HG03139 (cell line): ENCODE measurements around the gene TDRD3.

Experiments used
- ATAC-seq: cut with Tn5 transposase; IDR thresholded peaks from one replicate; pipeline ENCODE4 v1.9.1; 2021; ENCODE audit not compliant: unreplicated experiment

TDRD3 gene

GRCh38 chr13:60448907-60449510 is 52.0 kb downstream of the TDRD3 start:
- no peak for ATAC-seq

GRCh38 chr13:60453490-60453889 is 56.5 kb downstream of the TDRD3 start:
- no peak for ATAC-seq

GRCh38 chr13:60454425-60454824 is 57.4 kb downstream of the TDRD3 start:
- no peak for ATAC-seq

GRCh38 chr13:60463787-60464186 is 66.8 kb downstream of the TDRD3 start:
- no peak for ATAC-seq

GRCh38 chr13:60467098-60467497 is 70.1 kb downstream of the TDRD3 start:
- no peak for ATAC-seq

- no peak for ATAC-seq
Observed at GRCh38 chr13:60479273-60479672, 82.3 kb downstream of the TDRD3 start.

- no peak for ATAC-seq
Observed at GRCh38 chr13:60482012-60482411, 85.0 kb downstream of the TDRD3 start.

GRCh38 chr13:60484865-60485264 is 87.8 kb downstream of the TDRD3 start:
- ATAC-seq = no peak

- ATAC-seq = no peak
Observed at GRCh38 chr13:60491531-60491930, 94.5 kb downstream of the TDRD3 start.

- ATAC-seq = no peak
Observed at GRCh38 chr13:60492187-60492586, 95.2 kb downstream of the TDRD3 start.

- ATAC-seq = no peak
Observed at GRCh38 chr13:60494296-60494695, 97.3 kb downstream of the TDRD3 start.

GRCh38 chr13:60501236-60501635 is 104.2 kb downstream of the TDRD3 start:
- ATAC-seq = no peak

- no peak for ATAC-seq
Observed at GRCh38 chr13:60509601-60510386, 112.8 kb downstream of the TDRD3 start.

GRCh38 chr13:60511637-60512036 is 114.6 kb downstream of the TDRD3 start:
- no peak for ATAC-seq

- no peak for ATAC-seq
Observed at GRCh38 chr13:60514891-60515290, 117.9 kb downstream of the TDRD3 start.

- no peak for ATAC-seq
Observed at GRCh38 chr13:60519496-60519895, 122.5 kb downstream of the TDRD3 start.

GRCh38 chr13:60520902-60521569 is 124.0 kb downstream of the TDRD3 start:
- no peak for ATAC-seq

- no peak for ATAC-seq
Observed at GRCh38 chr13:60538566-60538965, 141.5 kb downstream of the TDRD3 start.

- no peak for ATAC-seq
Observed at GRCh38 chr13:60540276-60540675, 143.3 kb downstream of the TDRD3 start.

- ATAC-seq = no peak
Observed at GRCh38 chr13:60562096-60562780, 165.2 kb downstream of the TDRD3 start.

GRCh38 chr13:60571571-60571970 is 174.6 kb downstream of the TDRD3 start:
- no peak for ATAC-seq
